Stimulated activated CD8-positive, alpha-beta memory T cell treated with anti-CD3 and anti-CD28 coated beads, Interleukin-2, amount 100 ng/mL, for 48 hours (primary cell): ENCODE measurements around the gene RPS27.
"Not testable (repeated sequence)": the region's sequence is repeated elsewhere in the genome, so short reads cannot be mapped to it uniquely, and the experiment has no call there.

Experiments
- DNase-seq, 2 donors: peaks; one replicate each; pipeline ENCODE4 v3.0.0-alpha.2; 2020; ENCODE audit warnings: low read depth in 2 of 2

Gene RPS27

DNA sequence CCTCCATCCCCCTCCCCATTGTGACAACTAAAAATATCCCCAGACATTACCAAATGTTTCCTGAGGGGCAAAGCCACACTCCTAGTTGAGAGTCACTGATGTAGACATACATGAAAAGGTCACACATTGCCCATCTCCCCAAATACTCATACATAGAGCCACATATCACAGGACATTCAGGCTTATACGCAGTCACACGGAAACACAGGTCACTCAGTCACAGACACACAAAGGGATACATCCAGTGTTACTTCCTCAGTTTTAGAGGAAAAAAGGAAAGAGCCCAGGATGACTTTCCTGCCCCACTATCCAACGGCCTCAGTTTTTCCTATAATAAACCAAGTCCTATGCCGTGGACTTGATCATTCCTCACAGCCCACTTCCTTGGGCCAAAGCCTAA lies 29.1 kb upstream of the RPS27 start:
- no peak for DNase-seq

DNA sequence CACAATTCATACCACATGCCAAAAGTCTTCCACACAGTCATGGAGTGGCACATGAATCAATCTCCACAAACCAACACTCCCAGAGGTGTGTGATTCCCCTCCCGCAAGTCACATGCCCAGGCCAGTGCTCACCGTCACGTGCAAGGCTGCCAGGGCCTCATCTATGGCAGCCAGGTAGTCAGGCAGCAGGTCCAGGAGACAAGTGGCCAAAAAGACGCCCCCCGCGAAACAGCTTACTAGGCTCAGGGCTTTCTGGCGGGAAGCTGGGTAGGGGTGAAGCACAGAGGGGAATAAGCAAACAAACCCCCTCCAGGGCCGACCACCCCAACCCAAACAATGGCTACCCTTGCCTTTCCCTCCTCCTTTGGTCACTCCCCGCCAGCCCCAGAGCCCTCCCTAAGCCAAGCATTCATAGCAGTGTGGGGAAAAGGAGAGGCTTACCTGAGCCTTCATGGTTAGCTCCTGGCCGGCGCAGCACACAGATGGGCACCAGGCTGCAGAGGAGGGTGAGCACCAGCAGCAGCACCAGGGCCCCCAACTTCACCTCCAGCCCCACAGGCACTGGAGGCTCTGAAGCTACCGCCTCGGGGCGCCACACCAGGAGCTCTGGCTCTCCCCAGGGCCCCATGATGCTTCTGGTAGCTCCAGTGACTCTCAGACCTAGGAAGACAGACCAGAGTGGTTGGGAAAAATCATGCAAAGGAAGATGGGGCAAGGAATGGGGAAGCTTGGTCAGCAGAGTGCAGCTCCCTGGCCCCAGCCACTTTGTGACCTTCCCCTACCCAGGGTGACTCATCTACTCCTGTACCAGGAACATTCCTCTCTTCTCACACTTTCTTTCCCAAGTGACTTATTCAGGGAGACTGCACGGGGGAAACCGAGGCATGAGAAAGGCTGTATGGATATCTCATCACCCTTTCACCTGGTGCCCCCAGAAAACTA lies 28.2 kb upstream of the RPS27 start:
- DNase-seq = no peak

DNA sequence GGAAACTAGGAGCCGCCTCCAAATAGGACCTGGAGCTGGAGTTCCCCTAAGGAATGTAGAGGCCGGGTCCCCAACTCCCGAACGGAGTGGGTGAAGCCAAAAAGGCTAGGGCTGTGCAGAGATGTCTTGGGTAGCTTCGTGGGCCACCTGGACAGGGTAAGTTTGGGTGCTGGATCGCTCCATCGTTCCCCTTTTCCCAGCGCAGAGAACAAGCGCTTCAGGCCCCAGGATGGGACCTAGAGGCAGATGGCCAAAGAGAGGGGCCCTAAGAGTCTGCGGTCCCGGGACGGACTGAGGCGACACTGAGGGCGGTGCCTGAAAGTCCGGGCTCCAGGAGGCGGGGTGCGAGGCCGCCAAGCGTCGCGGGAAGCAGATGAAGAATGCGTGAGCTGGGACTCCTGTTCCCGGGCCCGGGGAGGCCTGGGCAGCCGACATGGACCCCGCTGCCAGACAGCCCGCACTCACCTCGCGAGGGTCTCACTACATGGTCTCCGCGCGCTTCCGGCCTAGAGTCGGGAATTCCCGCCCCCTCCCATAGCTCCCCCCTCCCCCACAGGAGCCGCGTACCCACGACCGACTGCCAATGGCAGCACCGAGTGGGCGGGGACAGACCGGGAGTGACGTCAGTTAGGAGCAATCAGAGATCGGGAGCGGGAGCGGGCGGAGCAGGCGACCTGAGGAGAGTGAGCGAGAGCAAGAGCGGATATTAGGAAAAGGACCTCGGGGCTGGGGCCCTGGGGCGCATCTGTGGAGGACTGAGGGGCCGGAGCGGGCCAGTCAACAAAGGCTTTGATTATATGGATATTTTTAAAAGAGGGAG lies 27.3 kb upstream of the RPS27 start, which contains the start of gene SLC39A1:
SLC39A1 (minus strand) TSS at position 508 of the 820 bp plus-strand sequence. CDS start 822 bp downstream, outside the sequence.
- peak; percentile 95 to 96 for DNase-seq

DNA sequence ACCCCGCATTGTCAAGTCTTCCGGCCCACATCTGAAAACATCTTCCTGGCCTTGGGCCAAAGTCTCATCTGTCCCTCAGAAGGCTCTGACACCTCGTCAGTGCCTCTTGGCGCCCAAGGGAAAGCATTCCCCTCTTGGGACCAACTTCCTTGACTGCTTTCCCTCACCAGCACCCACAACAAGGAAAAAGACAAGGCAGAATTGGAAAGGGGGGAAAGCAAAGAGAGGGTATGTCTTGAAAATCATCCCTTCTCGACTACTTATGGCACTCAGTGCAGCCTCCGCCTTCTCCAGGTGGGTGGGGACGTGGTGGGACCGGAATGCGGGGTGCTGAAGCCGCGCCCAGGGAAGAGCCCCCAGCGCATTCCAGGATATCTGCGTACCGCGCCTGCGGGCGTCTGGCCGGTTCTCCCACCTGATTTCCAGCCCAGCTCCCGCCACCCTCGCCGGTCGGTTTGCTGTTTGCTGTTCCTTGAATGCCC lies 26.7 kb upstream of the RPS27 start:
- no peak for DNase-seq

DNA sequence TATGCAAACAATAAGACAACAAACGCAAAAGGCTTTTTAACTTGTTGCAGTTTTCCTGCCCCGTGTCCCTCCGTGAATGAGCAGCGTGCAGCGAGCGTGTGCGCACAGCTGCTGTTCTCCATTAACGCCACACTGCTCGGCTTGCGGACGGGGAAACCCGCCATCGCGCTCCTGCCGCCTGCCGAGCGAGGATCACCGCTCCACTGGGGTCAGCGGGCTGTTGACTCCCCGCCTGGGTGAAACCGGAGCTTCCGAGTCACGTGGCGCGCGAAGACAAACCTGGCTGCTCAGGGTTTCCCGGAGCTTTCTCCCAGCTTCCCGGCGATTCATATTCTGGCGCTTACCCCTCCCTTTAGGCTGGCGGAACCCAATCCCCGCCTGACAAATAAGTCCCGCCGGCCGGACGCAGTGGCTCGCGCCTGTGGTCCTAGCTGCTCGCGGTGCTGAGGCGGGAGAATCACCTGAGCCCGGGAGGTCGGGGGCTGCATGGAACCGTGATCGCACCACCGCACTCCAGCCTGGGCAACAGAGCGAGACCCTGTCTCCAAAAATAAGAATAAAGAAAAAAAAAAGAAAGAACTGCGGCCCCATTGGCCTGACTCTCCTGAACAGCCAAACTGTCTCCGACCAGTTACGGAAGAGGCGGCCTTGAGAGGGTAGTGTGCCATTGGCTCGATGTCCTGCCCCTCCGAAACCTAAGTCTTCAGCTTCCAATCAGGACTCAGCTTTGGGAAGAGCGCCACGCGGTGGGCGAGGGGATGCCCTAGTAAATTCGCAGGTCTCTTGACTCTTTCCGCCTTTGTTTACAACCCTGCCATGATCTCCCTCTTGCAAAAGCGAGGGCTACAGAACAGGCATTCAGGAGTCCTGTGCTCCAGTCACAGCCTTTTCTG lies 23.2 kb upstream of the RPS27 start, which contains the start of gene CREB3L4:
CREB3L4 (plus strand) TSS at position 796 of the 893 bp plus-strand sequence. CDS start 624 bp downstream, outside the sequence.
- DNase-seq = peak; percentile 61 to 73

DNA sequence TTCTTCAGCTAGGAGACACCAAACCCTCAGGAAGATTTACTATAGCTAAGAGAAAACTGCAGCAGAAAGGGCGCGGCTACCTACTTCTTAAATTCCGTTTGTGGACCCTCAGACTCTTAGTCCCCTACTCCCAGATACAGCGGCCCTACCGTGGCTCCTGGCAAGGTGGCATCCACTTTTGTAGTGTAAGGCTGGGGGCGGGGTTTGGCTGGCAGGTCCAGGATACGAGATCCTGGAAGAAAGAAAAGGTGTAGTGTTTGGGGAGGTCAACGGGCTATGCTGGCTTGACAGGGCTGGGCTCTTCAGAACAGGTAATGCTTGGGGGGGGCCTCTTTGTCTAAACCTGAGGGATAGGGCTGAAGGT lies 22.6 kb upstream of the RPS27 start:
- no peak for DNase-seq

DNA sequence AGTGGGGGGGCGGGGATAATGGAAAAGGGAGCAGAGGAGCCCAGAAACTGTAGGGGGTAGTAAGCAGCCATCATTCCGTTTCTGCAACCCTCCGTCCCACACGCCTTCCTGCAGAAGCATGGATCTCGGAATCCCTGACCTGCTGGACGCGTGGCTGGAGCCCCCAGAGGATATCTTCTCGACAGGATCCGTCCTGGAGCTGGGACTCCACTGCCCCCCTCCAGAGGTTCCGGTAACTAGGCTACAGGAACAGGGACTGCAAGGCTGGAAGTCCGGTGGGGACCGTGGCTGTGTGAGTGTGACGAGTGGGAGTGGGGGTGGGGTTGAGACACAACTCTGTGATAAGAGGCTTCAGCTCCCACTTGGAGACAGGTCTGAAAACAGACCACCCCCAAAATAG lies 22.2 kb upstream of the RPS27 start:
- no peak for DNase-seq

DNA sequence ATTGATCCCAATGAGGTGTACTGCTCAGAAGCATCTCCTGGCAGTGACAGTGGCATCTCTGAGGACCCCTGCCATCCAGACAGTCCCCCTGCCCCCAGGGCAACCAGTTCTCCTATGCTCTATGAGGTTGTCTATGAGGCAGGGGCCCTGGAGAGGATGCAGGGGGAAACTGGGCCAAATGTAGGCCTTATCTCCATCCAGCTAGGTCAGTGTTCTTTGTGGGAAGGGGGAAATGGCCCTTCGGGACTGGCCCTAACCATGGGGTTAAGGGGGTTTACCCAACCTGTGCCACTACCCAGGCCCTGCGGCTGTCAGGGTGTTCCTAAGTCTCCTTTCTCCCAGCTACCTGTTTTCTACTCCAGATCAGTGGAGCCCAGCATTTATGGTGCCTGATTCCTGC lies 21.6 kb upstream of the RPS27 start:
- no peak for DNase-seq

DNA sequence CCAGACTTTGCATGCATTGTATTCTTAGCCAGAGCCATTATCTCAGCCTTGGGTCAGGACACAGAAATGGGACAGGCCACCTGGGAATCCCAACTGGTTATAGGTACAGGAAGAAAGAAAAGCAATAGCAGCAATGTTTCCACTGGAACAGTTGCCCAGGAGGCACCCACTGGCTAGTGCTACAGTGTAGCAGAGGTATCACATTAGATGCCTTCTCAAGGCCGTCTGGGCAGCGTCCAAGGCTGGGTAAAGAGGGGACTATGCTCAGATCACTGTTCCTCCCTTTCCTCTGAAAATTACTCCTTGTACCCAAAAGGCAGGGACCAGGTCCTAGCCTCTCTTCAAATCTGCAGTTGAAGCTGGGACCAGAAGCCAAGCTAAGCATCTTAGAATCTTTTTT lies 20.2 kb upstream of the RPS27 start:
- no peak for DNase-seq

DNA sequence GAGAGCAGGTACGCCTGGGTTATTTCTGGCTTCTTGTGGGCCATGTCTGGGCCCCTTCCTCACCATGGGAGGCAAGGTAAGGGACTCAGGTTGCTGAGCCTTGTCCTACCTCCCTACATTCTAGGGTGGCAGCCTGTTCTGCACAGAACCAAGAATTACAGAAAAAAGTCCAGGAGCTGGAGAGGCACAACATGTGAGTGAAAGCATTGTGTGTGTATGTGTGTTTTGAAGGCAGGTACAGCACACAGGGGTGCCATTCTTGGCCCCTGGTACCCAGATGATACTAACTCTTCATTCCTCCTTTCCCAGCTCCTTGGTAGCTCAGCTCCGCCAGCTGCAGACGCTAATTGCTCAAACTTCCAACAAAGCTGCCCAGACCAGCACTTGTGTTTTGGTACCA lies 17.5 kb upstream of the RPS27 start:
- no peak for DNase-seq

DNA sequence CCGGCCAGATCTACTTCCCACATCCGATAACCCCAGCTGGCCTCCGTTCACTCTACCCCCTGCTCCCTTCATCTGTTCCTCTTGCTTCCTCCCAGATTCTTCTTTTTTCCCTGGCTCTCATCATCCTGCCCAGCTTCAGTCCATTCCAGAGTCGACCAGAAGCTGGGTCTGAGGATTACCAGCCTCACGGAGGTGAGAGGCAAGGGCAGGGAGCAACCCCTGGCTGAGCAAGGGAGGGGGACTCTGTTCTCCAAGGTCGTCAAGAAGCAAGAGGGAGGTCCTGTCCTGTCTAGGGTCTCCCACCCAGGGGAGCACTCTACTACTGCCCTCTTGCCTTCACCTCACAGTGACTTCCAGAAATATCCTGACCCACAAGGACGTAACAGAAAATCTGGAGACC lies 17.0 kb upstream of the RPS27 start:
- no peak for DNase-seq

DNA sequence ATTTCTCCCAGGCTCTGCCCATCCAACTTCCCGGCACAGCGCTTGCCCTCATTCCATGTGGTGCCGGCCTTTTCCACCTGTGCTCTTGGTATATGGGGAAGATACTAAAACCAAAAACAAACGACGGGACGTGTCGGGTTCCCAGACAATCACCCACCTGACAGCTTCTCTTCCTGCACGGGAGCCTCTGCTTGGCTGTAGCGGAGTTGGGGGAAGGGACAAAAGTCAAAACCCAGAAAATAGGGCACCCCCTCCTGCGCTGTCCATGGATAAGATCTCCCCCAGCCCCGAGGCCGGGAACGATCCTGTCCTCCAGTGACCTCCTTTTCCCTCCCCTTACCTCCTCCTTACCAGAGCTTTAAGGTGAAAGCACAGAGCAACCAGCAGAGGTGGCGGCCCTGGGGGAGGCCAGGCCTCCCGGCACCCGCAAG lies 13.7 kb upstream of the RPS27 start:
- DNase-seq = no peak

DNA sequence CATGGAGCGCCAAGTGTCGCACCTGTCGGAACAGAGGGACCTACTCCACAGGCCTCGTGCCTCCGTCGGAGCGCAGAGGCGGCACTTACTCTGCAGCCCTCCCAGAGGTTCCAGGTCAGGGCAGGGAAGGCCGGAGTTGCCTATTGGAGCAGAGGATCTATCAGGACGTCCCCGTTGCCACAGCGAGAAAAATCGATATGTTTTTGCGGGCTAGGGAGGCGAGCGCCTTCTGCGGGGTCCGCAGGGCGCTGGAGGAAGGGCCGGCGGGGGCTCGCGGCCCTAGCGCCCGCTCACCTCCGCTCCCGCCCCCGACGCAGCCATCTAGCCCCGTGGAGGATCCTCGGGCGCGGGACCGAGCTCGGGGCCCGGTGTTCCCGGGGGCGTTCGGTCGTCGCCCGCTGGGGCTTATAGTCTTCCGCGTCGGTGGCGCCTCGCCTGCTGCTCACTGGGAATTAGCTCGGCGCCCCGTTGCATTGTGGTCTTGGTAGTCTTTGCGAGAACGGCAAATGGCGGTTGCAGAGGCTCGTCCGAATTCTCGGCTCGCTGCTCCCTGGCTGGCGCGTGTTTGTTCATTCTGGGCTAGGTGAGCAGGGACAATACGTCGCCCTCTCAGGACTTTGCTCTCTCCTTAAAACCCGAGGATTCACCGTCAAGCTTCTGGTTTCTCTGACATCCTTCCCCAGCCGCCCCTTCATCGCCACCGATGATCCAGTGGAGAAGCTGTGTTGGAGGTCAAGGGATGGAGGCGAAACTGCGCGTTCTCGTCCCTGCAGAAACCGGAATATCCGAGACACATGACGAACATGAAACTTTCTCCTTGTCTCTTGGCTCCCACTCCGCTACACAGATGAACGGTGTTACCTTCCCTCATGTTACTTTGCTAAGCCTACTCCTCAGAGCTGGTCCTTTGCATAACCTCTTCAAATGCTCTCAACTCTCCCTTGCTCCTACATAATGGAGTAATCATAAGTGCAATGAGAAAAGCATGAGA lies 13.0 kb upstream of the RPS27 start, which contains the start of gene JTB:
JTB (minus strand) TSS at position 425 of the 991 bp plus-strand sequence; CDS start at position 3, 422 bp downstream.
- peak; percentile 74 to 78 for DNase-seq

DNA sequence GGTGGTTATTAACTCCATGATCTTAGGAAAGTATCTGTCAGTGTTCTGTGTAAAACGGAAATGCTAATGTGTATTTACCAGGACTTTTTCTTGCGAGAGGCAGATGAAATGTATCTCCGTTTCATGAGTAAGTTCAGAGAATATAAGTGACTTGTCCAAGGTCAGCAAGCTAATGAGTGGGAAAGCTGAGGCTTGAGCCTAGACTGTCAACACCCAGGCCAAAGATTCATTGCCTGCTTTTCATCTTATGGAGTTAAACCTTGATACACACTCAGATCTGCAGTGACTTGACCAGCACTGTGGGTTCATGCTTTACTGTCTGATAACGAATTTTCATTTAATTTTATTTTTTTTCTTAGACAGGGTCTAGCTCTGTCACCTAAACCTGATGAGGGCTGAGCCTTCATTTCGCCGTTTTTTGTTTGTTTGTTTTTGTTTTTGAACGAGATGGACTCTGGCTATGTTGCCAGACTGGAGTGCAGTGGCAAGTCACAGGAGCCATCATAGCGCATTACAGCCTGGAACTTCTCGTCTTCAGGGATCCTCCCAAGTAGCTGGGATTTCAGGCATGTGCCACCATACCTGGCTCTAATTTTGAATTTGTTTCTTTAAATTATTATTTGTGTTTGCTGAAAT lies 12.2 kb upstream of the RPS27 start:
- no peak for DNase-seq

DNA sequence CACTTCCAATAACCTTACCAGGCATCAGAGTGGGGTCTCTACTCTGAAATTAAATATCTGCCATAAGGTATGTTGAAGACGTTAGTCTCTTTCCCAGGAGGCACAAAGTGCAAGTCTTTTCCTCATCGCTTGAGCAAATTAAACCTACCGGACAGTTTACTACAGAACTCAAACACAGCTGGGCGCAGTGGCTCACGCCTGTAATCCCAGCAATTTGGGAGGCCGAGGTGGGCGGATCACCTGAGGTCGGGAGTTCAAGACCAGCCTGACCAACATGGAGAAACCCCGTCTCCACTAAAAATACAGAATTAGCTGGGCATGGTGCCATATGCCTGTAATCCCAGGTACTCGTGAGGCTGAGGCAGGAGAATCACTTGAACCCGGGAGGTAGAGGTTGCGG lies 11.5 kb upstream of the RPS27 start:
- DNase-seq = not testable (repeated sequence)

DNA sequence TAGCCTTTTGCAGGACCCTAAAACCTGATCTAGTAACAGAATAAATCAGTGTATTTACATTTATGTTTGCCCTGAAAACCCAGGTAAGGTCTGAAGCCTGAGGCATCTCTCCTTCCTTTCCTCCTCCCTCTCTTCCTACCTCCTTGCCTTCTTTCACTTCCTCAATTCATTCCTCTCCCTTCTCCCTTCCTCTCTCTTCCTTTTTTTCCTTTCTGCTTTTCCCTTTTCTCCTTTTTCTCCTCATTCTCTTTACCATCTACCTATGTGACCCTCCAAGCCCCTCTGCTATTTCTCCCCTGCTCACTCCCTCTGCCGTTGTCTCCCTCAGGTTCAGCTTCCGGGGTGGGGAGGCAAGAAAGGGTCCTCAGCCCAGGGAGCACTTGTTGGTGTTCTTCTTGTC lies 8.8 kb upstream of the RPS27 start:
- DNase-seq = not testable (repeated sequence)

DNA sequence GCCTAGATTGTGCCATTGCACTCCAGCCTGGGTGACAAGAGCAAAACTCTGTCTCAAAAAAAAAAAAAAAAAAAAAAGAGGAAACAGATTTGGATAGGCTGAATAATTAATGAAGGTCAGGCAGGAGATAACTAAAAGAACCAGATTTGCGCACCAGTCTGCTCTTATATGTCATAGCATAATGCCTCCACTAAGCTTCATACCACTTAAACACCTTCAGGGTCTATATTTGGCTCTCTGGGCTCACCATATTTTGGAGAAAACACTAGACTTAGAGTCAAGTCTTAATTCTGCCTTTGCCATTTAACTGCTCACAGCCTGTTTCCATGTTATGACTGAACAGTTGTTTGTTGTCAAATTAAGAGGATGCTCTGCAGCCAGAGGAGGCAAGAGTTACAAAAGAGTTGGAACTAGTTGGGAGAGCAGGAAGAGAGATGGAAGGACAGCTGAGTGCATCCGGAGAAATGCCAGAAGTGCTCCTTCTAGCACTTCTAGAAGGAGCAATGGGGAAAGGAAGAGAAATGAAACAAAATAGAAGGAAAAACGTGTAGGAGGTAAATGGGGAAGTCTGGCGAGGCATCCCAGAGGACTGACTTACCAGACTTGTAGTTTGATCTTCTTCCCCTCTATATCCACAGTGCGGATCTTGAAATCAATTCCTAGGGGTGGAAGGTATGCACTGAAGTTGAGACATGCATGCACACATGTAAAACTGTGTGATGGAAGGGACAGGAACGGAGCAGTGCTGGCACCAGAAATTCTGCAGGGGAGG lies 6.3 kb upstream of the RPS27 start:
- no peak for DNase-seq

DNA sequence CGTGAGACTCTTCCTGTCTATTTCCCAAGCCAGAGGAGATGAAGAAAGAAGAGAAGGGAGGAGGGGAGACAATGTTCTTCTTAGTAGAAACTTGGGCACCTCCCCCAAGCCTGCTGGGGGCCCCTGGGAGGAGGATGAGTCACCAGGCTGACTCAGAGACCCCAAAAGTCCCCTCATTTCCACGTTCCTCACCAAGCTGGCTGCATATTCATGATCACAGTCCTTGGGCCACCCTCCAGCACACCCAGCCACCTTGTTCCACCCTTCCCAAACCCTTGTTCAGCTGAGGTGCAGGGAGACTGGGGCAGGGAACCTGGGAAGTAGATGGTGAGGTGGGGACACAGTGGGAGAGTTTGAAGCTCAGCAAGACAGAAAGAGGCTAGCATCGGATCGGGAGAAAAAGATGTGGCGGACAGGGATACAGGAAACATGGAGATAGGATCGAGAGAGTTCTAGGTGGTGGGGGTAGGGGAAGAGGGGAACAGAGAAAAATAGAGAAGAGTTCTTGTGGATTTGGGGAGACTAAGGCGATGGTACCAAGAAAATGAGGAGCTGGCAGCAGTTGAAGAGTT lies 5.1 kb upstream of the RPS27 start:
- DNase-seq = peak; percentile 38 to 43
